ENCODE data around the gene DNER. TPM values are rescaled to one million over a fixed set of nuclear protein-coding genes. Genes with fewer than 3 reads are reported as not detected.

The DNER gene
- total RNA-seq, 2 experiments from 2014 or later: not detected

GRCh38 chr2:229733611-229734245 lies 19.4 kb upstream of the DNER start:
- TF ChIP-seq CTCF (IDR thresholded peaks at IDR 0.05): no peak
- Mint-ChIP-seq H3K4me3 (no peak overlapping the region), H3K27ac (no peak overlapping the region), H3K9me3 (peaks cover 11% of the 10 kb centered on the region), H3K36me3 (ENCODE audit: low read depth) (no peaks in the 10 kb centered on the region), H3K4me1 (ENCODE audit: low read depth) (no peaks in the 10 kb centered on the region), H3K27me3 (no peaks in the 10 kb centered on the region)
- intact Hi-C loops (cut with micrococcal nuclease): no loop called here
- no peak for DNase-seq
- POLR2A ChIA-PET: no interaction called here
- no peak for ATAC-seq
- CTCF ChIA-PET: no interaction called here

- Mint-ChIP-seq H3K4me3 (no peak overlapping the region), H3K36me3 (ENCODE audit: low read depth) (no peaks in the 10 kb centered on the region), H3K4me1 (ENCODE audit: low read depth) (no peaks in the 10 kb centered on the region), H3K9me3 (peaks cover 8% of the 10 kb centered on the region), H3K27me3 (no peaks in the 10 kb centered on the region), H3K27ac (no peak overlapping the region)
- intact Hi-C loops (cut with micrococcal nuclease): no loop called here
- ChIA-PET CTCF (no interaction called here), POLR2A (no interaction called here)
- DNase-seq (no peak), ATAC-seq (no peak)
- TF ChIP-seq CTCF (IDR thresholded peaks at IDR 0.05): no peak
Measured at GRCh38 chr2:229732897-229733296, 18.5 kb upstream of the DNER start.

- intact Hi-C loops (cut with micrococcal nuclease): no loop called here
- CTCF ChIA-PET: no interaction called here
Measured at GRCh38 chr2:229731916-229732315, 17.6 kb upstream of the DNER start.

GRCh38 chr2:229731363-229731762 lies 17.0 kb upstream of the DNER start:
- TF ChIP-seq CTCF (IDR thresholded peaks at IDR 0.05): no peak
- ATAC-seq (no peak), DNase-seq (no peak)
- intact Hi-C loops (cut with micrococcal nuclease): no loop called here
- Mint-ChIP-seq H3K27ac (no peak overlapping the region), H3K4me1 (ENCODE audit: low read depth) (no peaks in the 10 kb centered on the region), H3K36me3 (ENCODE audit: low read depth) (no peaks in the 10 kb centered on the region), H3K27me3 (no peaks in the 10 kb centered on the region), H3K9me3 (no peaks in the 10 kb centered on the region), H3K4me3 (no peak overlapping the region)
- ChIA-PET CTCF (no interaction called here), POLR2A (no interaction called here)

More at GRCh38 chr2:229731916-229732315, 17.6 kb upstream of the DNER start:
- no peak overlapping the region for H3K27ac Mint-ChIP-seq
- TF ChIP-seq CTCF (IDR thresholded peaks at IDR 0.05): no peak
- ATAC-seq (no peak), DNase-seq (no peak)
- H3K4me1 Mint-ChIP-seq (ENCODE audit: low read depth): no peaks in the 10 kb centered on the region
- no peaks in the 10 kb centered on the region for H3K27me3 Mint-ChIP-seq
- H3K36me3 Mint-ChIP-seq (ENCODE audit: low read depth): no peaks in the 10 kb centered on the region
- H3K9me3 Mint-ChIP-seq: peaks cover 2% of the 10 kb centered on the region
- POLR2A ChIA-PET: no interaction called here
- H3K4me3 Mint-ChIP-seq: no peak overlapping the region

GRCh38 chr2:229728370-229728769 lies 14.0 kb upstream of the DNER start:
- TF ChIP-seq CTCF (IDR thresholded peaks at IDR 0.05): no peak
- intact Hi-C loops (cut with micrococcal nuclease): no loop called here
- Mint-ChIP-seq H3K9me3 (no peaks in the 10 kb centered on the region), H3K36me3 (ENCODE audit: low read depth) (no peaks in the 10 kb centered on the region), H3K4me1 (ENCODE audit: low read depth) (peaks cover 2% of the 10 kb centered on the region), H3K27ac (no peak overlapping the region), H3K27me3 (peaks cover 4% of the 10 kb centered on the region), H3K4me3 (no peak overlapping the region)
- ChIA-PET CTCF (no interaction called here), POLR2A (no interaction called here)
- ATAC-seq (no peak), DNase-seq (no peak)

Data from activated CD8-positive, alpha-beta T cell treated with anti-CD3 and anti-CD28 coated beads for 36 hours (primary cell).